Activated CD4-positive, alpha-beta T cell treated with anti-CD3 and anti-CD28 coated beads for 48 hours (primary cell): ENCODE data around the gene GRIK2.
"Not testable (repeated sequence)": the region's sequence is repeated elsewhere in the genome, so short reads cannot be mapped to it uniquely, and the experiment has no call there.

Source experiments
- DNase-seq: peaks from one replicate; pipeline ENCODE4 v3.0.0-alpha.2; 2020

Gene GRIK2

GRCh38 chr6:102066301-102066700 lies 672.8 kb downstream of the GRIK2 start:
- DNase-seq: no peak

- no peak for DNase-seq
Measured at GRCh38 chr6:102068349-102068929, 674.9 kb downstream of the GRIK2 start.

GRCh38 chr6:102075539-102075938 lies 682.0 kb downstream of the GRIK2 start:
- no peak for DNase-seq

GRCh38 chr6:102085257-102085656 lies 691.7 kb downstream of the GRIK2 start:
- no peak for DNase-seq

- not testable (repeated sequence) for DNase-seq
Measured at GRCh38 chr6:102088160-102088559, 694.7 kb downstream of the GRIK2 start.

- no peak for DNase-seq
Measured at GRCh38 chr6:102114402-102114801, 720.9 kb downstream of the GRIK2 start.

GRCh38 chr6:102115911-102116310 lies 722.4 kb downstream of the GRIK2 start:
- DNase-seq: no peak

- no peak for DNase-seq
Measured at GRCh38 chr6:102118034-102118433, 724.5 kb downstream of the GRIK2 start.
